ENCODE data around the gene IZUMO4.

Gene IZUMO4

GRCh38 chr19:2051773-2052704, 44.7 kb upstream of the IZUMO4 start:
- Histone ChIP-seq H3K4me3 (ENCODE audit: low read depth, low read length) (no peak overlapping the region), H3K27me3 (ENCODE audit: control insufficient read depth, insufficient read depth, low read length) (no peaks in the 10 kb centered on the region), H3K36me3 (ENCODE audit: control insufficient read depth, insufficient read depth, low read length) (peaks cover 6% of the 10 kb centered on the region; the same call in 1 of the 2 replicates), H3K4me1 (ENCODE audit: control insufficient read depth, insufficient read depth, low read length) (0 out of 2 replicates have a peak, but pooled peaks cover 4% of the 10 kb centered on the region), H3K9me3 (ENCODE audit: control insufficient read depth, insufficient read depth, low read length) (no peaks in the 10 kb centered on the region), H3K9ac (ENCODE audit: low read depth, low read length) (no peak overlapping the region), H3K27ac (ENCODE audit: low read depth, low read length) (peak overlapping the region; percentile 46)

- H3K36me3 ChIP-seq (ENCODE audit: control insufficient read depth, insufficient read depth, low read length): peaks cover 4% of the 10 kb centered on the region; the same call in 1 of the 2 replicates
- H3K27ac ChIP-seq (ENCODE audit: low read depth, low read length): no peak overlapping the region
- H3K9me3 ChIP-seq (ENCODE audit: control insufficient read depth, insufficient read depth, low read length): no peaks in the 10 kb centered on the region
- H3K27me3 ChIP-seq (ENCODE audit: control insufficient read depth, insufficient read depth, low read length): no peaks in the 10 kb centered on the region
- peaks cover 4% of the 10 kb centered on the region; the same call in 1 of the 2 replicates for H3K4me1 ChIP-seq (ENCODE audit: control insufficient read depth, insufficient read depth, low read length)
- H3K9ac ChIP-seq (ENCODE audit: low read depth, low read length): no peak overlapping the region
- no peak overlapping the region for H3K4me3 ChIP-seq (ENCODE audit: low read depth, low read length)
These were observed 42.9 kb upstream of the IZUMO4 start for GRCh38 chr19:2053601-2054389.

GRCh38 chr19:2054763-2055162, 42.0 kb upstream of the IZUMO4 start:
- Histone ChIP-seq H3K4me1 (ENCODE audit: control insufficient read depth, insufficient read depth, low read length) (peaks cover 3% of the 10 kb centered on the region; the same call in 1 of the 2 replicates), H3K27ac (ENCODE audit: low read depth, low read length) (no peak overlapping the region), H3K4me3 (ENCODE audit: low read depth, low read length) (no peak overlapping the region), H3K9me3 (ENCODE audit: control insufficient read depth, insufficient read depth, low read length) (no peaks in the 10 kb centered on the region), H3K27me3 (ENCODE audit: control insufficient read depth, insufficient read depth, low read length) (no peaks in the 10 kb centered on the region), H3K9ac (ENCODE audit: low read depth, low read length) (no peak overlapping the region), H3K36me3 (ENCODE audit: control insufficient read depth, insufficient read depth, low read length) (no peaks in the 10 kb centered on the region)

GRCh38 chr19:2055931-2056836, 40.5 kb upstream of the IZUMO4 start:
- no peaks in the 10 kb centered on the region for H3K36me3 ChIP-seq (ENCODE audit: control insufficient read depth, insufficient read depth, low read length)
- H3K9me3 ChIP-seq (ENCODE audit: control insufficient read depth, insufficient read depth, low read length): no peaks in the 10 kb centered on the region
- no peaks in the 10 kb centered on the region for H3K27me3 ChIP-seq (ENCODE audit: control insufficient read depth, insufficient read depth, low read length)
- no peak overlapping the region for H3K9ac ChIP-seq (ENCODE audit: low read depth, low read length)
- no peak overlapping the region for H3K4me3 ChIP-seq (ENCODE audit: low read depth, low read length)
- H3K4me1 ChIP-seq (ENCODE audit: control insufficient read depth, insufficient read depth, low read length): peaks cover 8% of the 10 kb centered on the region; the same call in 1 of the 2 replicates
- H3K27ac ChIP-seq (ENCODE audit: low read depth, low read length): peak overlapping the region; percentile 27

GRCh38 chr19:2056837-2057192, 39.9 kb upstream of the IZUMO4 start:
- Histone ChIP-seq H3K9ac (ENCODE audit: low read depth, low read length) (no peak overlapping the region), H3K36me3 (ENCODE audit: control insufficient read depth, insufficient read depth, low read length) (no peaks in the 10 kb centered on the region), H3K4me1 (ENCODE audit: control insufficient read depth, insufficient read depth, low read length) (peaks cover 8% of the 10 kb centered on the region; the same call in 1 of the 2 replicates), H3K27ac (ENCODE audit: low read depth, low read length) (no peak overlapping the region), H3K9me3 (ENCODE audit: control insufficient read depth, insufficient read depth, low read length) (no peaks in the 10 kb centered on the region), H3K27me3 (ENCODE audit: control insufficient read depth, insufficient read depth, low read length) (no peaks in the 10 kb centered on the region), H3K4me3 (ENCODE audit: low read depth, low read length) (no peak overlapping the region)

GRCh38 chr19:2057484-2058469, 38.9 kb upstream of the IZUMO4 start:
- H3K4me3 ChIP-seq (ENCODE audit: low read depth, low read length): no peak overlapping the region
- H3K27me3 ChIP-seq (ENCODE audit: control insufficient read depth, insufficient read depth, low read length): no peaks in the 10 kb centered on the region
- no peak overlapping the region for H3K9ac ChIP-seq (ENCODE audit: low read depth, low read length)
- H3K27ac ChIP-seq (ENCODE audit: low read depth, low read length): no peak overlapping the region
- no peaks in the 10 kb centered on the region for H3K9me3 ChIP-seq (ENCODE audit: control insufficient read depth, insufficient read depth, low read length)
- peaks cover 18% of the 10 kb centered on the region for H3K4me1 ChIP-seq (ENCODE audit: control insufficient read depth, insufficient read depth, low read length)
- H3K36me3 ChIP-seq (ENCODE audit: control insufficient read depth, insufficient read depth, low read length): no peaks in the 10 kb centered on the region

GRCh38 chr19:2058570-2059421, 37.9 kb upstream of the IZUMO4 start:
- Histone ChIP-seq H3K9me3 (ENCODE audit: control insufficient read depth, insufficient read depth, low read length) (no peaks in the 10 kb centered on the region), H3K9ac (ENCODE audit: low read depth, low read length) (no peak overlapping the region), H3K36me3 (ENCODE audit: control insufficient read depth, insufficient read depth, low read length) (no peaks in the 10 kb centered on the region), H3K4me1 (ENCODE audit: control insufficient read depth, insufficient read depth, low read length) (peaks cover 18% of the 10 kb centered on the region), H3K27me3 (ENCODE audit: control insufficient read depth, insufficient read depth, low read length) (no peaks in the 10 kb centered on the region), H3K4me3 (ENCODE audit: low read depth, low read length) (no peak overlapping the region), H3K27ac (ENCODE audit: low read depth, low read length) (no peak overlapping the region)

- no peaks in the 10 kb centered on the region for H3K9me3 ChIP-seq (ENCODE audit: control insufficient read depth, insufficient read depth, low read length)
- H3K4me3 ChIP-seq (ENCODE audit: low read depth, low read length): no peak overlapping the region
- peaks cover 18% of the 10 kb centered on the region for H3K4me1 ChIP-seq (ENCODE audit: control insufficient read depth, insufficient read depth, low read length)
- H3K27me3 ChIP-seq (ENCODE audit: control insufficient read depth, insufficient read depth, low read length): no peaks in the 10 kb centered on the region
- H3K9ac ChIP-seq (ENCODE audit: low read depth, low read length): no peak overlapping the region
- no peaks in the 10 kb centered on the region for H3K36me3 ChIP-seq (ENCODE audit: control insufficient read depth, insufficient read depth, low read length)
- peak overlapping the region; percentile 48 for H3K27ac ChIP-seq (ENCODE audit: low read depth, low read length)
These were observed 37.1 kb upstream of the IZUMO4 start for GRCh38 chr19:2059422-2060201.
